Fibroblast of lung (primary cell): ENCODE measurements around the gene PNMA6E.

Source experiments
- EZH2 ChIP-seq: IDR thresholded peaks from 2 replicates; pipeline ENCODE4 v1.5.1; 2012; ENCODE audit warnings: low read length, control low read depth, mild to moderate bottlenecking; ENCODE audit errors: missing control alignments
- TF ChIP-seq, protein P1 (sequence below), 2 donors: IDR thresholded peaks in 1 of 2; conservative IDR thresholded peaks in 1 of 2; 1 replicate in 1 of 2; 2 replicates in 1 of 2; pipeline ENCODE4 v1.5.1; 2011 to 2012; ENCODE audit warnings: low read length in 2 of 2, control low read depth in 1 of 2, inconsistent platforms in 1 of 2, low read depth in 1 of 2, mild to moderate bottlenecking in 1 of 2

DNA sequence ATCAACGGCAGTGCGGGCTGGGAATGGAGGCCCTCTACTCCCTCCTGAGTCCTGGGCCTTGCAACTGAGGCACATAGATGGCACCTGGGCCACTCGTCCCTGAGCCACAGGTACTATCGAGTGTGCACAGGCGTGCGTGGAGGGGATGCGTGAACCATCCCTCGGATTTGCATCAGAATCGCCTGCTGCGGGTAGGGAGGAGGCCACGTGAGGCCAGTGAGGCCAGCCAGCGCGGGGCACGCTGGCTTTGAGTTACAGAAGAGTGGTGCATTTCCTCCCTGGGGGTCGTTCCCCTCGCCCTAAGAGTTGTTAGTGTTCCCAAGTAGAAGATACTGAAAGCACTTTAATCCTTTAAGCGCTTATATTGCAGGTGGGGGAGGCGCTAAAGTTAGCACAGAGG lies 20.7 kb upstream of the PNMA6E start:
- TF ChIP-seq, protein P1, sequence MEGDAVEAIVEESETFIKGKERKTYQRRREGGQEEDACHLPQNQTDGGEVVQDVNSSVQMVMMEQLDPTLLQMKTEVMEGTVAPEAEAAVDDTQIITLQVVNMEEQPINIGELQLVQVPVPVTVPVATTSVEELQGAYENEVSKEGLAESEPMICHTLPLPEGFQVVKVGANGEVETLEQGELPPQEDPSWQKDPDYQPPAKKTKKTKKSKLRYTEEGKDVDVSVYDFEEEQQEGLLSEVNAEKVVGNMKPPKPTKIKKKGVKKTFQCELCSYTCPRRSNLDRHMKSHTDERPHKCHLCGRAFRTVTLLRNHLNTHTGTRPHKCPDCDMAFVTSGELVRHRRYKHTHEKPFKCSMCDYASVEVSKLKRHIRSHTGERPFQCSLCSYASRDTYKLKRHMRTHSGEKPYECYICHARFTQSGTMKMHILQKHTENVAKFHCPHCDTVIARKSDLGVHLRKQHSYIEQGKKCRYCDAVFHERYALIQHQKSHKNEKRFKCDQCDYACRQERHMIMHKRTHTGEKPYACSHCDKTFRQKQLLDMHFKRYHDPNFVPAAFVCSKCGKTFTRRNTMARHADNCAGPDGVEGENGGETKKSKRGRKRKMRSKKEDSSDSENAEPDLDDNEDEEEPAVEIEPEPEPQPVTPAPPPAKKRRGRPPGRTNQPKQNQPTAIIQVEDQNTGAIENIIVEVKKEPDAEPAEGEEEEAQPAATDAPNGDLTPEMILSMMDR (conservative IDR thresholded peaks at IDR 0.05 in 1 of 2, IDR thresholded peaks at IDR 0.05 in 1 of 2; ENCODE audit: low read depth in 1 of 2, low read length in 2 of 2), result no peak
- no peak for TF ChIP-seq EZH2
